Mammary epithelial cell (primary cell): ENCODE results near the gene SMPD2.

Experiments
- EZH2 ChIP-seq: IDR thresholded peaks from 2 replicates; pipeline ENCODE4 v1.6.1; 2012; ENCODE audit warnings: low read length, inconsistent platforms, borderline replicate concordance
- TF ChIP-seq, protein P1 (sequence below), 2 donors: IDR thresholded peaks in 1 of 2; conservative IDR thresholded peaks in 1 of 2; 2 replicates each; pipeline ENCODE4 v1.5.1; 2011 to 2012; ENCODE audit warnings: inconsistent platforms in 2 of 2, low read length in 2 of 2, mild to moderate bottlenecking in 2 of 2, control low read depth in 1 of 2, low read depth in 1 of 2; ENCODE audit not compliant: insufficient read depth in 1 of 2; ENCODE audit errors: extremely low read depth in 1 of 2

DNA sequence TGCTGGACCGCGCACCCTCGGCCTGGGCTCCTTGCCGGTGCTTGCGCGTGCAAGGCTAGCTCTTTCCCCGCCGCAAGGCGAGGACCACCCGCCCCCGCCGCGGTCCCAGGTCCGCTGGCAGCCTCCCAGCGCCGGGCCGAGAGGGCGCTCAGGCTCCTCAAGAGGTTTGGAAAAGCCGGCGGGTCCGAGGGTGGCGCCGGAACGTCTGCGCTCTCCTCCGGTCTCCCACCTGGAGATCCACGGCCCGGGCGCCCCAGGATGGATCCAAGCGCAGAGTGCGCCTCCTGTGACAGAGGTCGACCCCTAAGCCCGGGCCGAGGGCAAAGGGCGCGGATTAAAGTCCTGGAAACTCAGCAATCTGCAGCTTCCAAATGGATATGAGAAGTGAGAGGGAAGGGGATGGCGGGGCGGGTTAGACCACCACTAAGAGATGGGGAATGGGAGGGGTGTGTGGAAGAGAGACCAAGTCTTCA, 15.6 kb downstream of the SMPD2 start:
- TF ChIP-seq, protein P1, sequence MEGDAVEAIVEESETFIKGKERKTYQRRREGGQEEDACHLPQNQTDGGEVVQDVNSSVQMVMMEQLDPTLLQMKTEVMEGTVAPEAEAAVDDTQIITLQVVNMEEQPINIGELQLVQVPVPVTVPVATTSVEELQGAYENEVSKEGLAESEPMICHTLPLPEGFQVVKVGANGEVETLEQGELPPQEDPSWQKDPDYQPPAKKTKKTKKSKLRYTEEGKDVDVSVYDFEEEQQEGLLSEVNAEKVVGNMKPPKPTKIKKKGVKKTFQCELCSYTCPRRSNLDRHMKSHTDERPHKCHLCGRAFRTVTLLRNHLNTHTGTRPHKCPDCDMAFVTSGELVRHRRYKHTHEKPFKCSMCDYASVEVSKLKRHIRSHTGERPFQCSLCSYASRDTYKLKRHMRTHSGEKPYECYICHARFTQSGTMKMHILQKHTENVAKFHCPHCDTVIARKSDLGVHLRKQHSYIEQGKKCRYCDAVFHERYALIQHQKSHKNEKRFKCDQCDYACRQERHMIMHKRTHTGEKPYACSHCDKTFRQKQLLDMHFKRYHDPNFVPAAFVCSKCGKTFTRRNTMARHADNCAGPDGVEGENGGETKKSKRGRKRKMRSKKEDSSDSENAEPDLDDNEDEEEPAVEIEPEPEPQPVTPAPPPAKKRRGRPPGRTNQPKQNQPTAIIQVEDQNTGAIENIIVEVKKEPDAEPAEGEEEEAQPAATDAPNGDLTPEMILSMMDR (conservative IDR thresholded peaks at IDR 0.05 in 1 of 2, IDR thresholded peaks at IDR 0.05 in 1 of 2; ENCODE audit: extremely low read depth in 1 of 2, insufficient read depth in 1 of 2, low read depth in 1 of 2, low read length in 2 of 2), result no peak
- no peak for TF ChIP-seq EZH2
